HG03432 (cell line): Measurements from ENCODE around the gene ZBTB47.

Source experiments
- ATAC-seq: cut with Tn5 transposase; IDR thresholded peaks from one replicate; pipeline ENCODE4 v1.9.1; 2021; ENCODE audit warnings: mild to moderate bottlenecking, moderate library complexity; ENCODE audit not compliant: unreplicated experiment

The ZBTB47 gene

DNA sequence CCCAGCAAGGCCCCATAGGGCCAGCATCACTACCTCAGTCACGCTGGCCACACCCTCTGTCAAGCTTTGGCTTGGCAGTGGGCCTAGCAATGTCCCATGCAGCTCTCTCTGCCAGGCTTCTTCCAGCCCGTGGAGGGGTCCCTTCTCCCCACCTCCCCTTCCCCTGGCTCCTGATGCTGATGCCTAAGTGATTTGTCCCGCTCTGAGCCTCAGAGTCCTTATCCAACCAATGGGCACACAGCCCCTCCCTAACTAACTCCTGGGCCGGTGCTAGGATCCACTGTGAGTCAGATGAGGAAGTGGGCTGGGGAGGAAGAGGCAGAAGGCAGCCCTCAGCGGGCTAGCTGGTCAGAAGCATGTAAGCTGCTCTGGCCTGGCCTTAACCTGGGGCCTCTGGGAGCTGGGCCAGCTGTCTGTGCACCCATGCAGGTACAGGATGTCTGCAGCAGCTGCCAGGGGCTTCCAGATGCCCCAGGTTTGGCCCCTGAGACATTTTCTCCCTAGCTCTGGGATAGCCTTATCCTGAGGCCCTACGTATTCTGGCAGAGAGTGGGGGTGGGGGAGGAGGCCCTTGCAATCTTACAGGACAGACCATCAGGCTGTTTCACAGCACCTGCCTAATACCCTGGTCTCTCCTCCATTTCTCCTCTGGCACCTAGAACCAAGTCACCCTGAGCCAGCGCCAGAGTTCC, 740 bp upstream of the ZBTB47 start:
- peak; percentile 78 for ATAC-seq

GRCh38 chr3:42653303-42653559, 266 bp upstream of the ZBTB47 start:
- no peak for ATAC-seq

GRCh38 chr3:42654331-42655201, 1.1 kb downstream of the ZBTB47 start:
- peak; percentile 26 for ATAC-seq

DNA sequence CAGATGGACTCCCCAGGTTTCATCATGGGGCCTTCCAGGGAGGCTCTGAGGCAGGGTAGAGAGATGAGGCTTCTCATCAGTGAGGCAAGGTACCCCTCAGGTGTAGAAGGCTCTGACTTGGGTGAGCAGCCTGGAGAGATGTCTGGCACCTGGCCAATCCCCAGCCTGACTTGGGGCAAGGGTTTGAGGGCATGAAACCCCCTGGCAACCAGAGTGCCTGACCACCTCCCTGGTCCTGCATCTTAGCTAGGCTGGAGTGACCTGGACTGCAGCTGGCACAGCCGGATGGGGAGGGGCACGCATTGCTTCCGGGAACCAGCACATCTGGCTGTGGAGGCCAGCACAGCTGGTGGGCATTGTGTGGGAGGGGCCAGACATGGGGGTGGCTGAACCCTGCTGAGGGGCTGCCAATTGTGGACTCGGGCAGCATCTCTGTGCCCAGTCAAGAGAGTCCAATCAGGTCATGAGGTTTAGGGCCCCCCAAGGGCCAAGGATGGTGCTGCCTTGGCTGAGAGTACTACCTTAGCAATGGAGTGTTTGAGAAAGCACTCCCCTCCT, 1.9 kb downstream of the ZBTB47 start:
- no peak for ATAC-seq

GRCh38 chr3:42655980-42656679, 2.6 kb downstream of the ZBTB47 start:
- no peak for ATAC-seq

DNA sequence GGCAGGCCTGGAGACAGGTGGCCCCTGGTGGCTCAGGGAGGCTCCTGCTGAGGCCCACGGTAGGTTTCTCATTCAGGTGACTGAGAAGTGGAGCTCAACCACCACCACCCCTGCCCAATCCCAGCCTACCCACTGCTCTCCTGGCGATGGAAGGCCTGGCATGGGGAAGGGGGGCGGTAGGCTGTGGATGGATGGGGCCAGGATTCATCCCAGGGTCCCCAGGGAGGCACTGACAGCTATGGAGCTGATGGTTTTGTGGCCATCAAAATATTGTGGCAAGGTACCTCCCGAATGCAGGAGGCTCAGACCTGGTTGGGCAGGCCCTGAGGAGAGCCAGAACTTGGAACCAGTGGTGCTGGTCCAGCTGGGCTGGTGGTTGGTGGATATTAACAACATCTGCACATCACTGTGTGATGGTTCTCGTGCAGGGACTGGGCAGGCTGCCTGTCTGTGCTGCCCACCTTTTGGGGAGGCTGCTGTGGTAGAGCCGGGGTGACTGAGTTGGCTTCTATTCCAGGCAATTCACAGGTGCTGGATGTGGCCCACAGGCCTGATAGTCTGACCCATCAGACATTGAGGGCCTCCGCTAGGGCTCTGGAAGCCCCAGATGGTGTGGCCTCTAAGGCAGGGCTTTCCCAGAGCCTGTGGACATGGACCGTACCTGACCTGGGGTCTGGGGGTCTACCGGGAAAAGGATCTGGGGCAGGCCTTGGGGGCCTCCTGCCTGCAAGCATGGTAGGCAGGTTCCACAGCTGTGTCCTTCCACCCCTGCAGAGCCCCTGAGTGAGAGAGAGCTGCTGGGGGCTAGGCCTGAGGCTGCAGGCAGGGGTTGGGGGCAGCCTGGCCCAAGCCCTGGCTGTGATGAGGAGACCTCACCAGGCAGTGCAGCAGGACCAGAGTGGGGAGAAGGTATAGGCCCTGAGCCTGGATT, 3.4 kb downstream of the ZBTB47 start:
- ATAC-seq = no peak

DNA sequence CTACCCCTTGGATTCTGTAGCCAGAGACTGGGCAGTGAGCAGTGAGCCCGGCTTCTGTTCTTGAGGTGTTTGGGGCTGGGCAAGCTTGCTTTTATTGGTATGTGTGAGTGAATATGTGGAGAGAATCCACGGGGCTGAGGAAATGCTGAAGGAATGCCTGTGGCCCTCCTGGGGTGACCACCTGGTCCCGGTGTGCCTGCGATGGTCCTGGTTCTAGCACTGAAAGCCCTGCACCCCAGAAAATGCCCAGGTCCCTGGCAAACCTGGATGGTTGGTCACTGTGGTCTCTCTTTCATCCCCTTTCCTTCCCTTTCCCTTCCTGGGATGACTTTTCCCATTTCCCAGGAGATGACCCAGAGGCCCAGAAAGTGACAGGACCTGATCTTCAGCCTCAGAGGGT, 4.2 kb downstream of the ZBTB47 start:
- ATAC-seq = no peak

DNA sequence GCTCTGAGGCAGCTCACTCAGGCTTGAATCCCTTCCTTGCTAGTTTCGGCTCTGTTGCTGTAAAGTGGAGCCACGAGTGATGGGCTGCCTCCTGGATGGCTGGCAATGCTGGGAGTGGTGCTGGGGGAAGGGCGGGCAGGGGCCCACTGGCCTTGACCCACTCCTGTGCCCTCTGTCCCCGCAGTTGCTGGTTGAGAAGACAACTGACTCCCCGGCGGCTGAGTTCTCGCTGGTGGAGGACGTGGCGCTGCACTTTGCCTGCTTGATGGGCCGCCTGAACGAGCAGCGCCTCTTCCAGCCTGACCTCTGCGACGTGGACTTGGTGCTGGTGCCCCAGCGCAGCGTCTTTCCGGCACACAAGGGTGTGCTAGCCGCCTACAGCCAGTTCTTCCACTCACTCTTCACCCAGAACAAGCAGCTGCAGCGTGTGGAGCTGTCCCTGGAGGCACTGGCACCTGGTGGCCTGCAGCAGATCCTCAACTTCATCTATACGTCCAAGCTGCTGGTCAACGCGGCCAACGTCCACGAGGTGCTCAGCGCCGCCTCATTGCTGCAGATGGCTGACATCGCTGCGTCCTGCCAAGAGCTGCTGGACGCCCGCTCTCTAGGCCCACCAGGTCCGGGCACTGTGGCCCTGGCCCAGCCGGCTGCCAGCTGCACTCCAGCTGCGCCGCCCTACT, 4.7 kb downstream of the ZBTB47 start:
- ATAC-seq = no peak

GRCh38 chr3:42658771-42659390, 5.4 kb downstream of the ZBTB47 start:
- no peak for ATAC-seq

DNA sequence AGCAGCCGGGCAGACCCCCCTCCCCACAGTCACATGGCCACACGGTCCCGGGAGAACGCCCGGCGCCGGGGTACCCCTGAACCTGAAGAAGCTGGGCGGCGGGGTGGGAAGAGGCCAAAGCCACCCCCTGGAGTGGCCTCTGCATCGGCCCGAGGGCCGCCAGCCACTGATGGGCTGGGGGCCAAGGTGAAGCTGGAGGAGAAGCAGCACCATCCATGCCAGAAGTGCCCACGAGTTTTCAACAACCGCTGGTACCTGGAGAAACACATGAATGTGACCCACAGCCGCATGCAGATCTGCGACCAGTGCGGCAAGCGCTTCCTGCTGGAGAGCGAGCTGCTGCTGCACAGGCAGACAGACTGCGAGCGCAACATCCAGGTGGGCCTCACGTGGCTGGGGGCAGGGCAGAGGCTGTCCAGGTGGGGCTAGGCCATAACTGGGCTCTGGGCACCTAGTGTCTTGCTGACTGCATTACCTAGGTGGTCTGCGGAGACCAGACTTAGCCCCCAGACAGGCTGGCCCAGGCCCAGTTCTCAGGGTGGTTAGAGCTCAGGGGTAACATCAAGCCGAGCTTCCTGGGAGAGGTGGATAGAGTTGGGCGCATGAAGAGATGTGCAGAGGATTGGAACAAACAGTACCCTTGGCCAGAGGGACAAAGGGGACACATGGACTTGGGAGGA, 6.1 kb downstream of the ZBTB47 start:
- ATAC-seq = no peak

DNA sequence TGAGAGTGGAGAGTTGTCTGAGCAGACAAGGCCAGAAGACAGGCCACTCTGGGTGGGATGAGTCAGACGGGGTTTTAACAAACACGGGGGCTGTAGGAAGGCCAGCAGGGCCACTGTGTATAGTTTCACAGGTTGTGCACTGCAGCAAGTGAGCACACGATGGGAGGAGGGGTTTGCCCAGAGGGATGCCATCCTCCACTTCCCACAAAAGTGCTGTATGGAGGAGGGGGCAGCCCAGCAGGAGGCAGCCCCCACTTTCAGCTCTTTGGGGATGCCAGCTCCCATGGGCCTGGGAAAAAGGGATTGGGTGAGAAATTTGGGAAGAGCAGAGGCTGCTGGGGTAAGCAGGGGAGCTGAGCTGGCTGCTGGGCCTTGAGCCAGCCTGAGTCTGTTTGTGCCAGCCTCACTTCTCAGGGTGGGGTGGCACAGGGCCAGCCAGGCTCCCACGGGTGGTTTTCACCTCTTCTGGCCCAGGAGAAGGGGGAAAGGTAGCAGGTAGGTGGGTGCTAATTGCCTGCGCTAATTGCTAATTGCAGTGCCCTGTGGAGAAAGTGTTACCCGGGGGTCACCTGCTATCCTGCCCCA, 6.7 kb downstream of the ZBTB47 start:
- no peak for ATAC-seq

DNA sequence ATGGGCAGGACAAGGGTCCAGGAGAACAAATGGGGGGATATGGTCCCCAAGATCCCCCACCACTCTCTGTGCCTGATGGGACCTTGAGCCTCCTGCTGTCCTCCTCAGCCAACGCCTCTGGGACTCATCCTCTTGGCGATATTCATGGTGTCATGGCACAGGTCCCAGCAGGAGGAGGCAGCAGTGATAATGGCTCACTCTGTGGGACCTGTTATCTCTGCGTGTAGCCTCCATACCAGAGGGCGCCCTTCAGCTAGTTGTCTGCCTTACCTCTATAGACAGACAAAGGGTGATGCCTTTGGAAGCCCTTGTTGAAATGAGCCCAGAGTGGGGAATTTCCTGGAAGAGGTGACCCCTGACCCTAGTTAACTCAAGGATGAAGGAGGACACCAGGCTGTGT, 7.4 kb downstream of the ZBTB47 start:
- ATAC-seq = no peak

- no peak for ATAC-seq
Observed at GRCh38 chr3:42661593-42662022, 8.1 kb downstream of the ZBTB47 start.

DNA sequence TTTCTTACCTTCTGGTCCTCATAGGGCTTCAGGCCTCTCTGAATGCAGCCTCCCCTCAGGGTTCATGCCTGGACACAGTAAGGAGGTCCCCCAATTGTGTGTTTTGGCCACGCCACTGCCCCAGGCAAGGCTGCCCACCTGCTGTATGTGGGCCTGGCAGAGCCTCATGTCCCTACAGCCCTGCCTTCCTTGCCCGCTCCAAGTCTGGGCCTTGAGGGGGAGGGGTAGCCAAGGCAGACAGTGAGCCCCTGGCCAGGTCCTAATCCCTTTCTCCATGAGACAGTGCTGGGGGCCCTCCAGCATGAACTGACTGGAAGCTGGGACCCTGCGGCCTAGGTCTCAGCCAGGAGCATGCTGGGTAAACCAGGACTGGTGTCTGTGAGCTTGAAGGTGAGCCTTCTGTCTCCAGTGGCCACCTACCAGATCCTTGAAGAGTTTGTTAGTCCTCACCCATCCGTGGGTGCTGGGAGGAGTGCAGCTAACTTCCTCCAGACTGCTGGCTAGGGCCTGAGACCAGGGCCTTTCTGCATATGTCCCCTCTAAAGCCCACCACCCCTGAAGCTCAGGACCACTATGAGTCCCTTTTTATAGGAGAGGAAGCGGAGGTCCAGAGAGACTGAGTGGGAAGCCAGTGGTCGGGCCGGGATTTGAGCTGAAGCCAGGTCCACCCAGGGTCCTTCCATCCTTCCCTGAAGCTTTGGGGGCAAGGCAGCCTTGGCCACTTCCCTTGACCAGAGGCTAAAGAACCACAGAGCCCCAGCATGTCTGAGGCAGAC, 8.7 kb downstream of the ZBTB47 start:
- ATAC-seq = no peak

GRCh38 chr3:42662813-42663535, 9.5 kb downstream of the ZBTB47 start:
- ATAC-seq = no peak

- no peak for ATAC-seq
Observed at GRCh38 chr3:42663581-42664437, 10.3 kb downstream of the ZBTB47 start.
